GM12892 (cell line): ENCODE measurements around the gene SH3BGRL2.

ENCODE experiments used
- POLR2A ChIP-seq: IDR thresholded peaks from 2 replicates; pipeline ENCODE4 v1.6.1; 2011; ENCODE audit warnings: low read depth, low read length, control low read depth
- POLR2AphosphoS5 ChIP-seq: IDR thresholded peaks from 2 replicates; pipeline ENCODE4 v1.6.1; 2011; ENCODE audit warnings: low read depth, low read length, control low read depth
- TAF1 ChIP-seq: IDR thresholded peaks from 2 replicates; pipeline ENCODE4 v1.6.1; 2011; ENCODE audit warnings: low read depth, mild to moderate bottlenecking, control low read depth, low read length, borderline replicate concordance

GRCh38 chr6:79742030-79742429 lies 110.9 kb downstream of the SH3BGRL2 start:
- TF ChIP-seq POLR2A = no peak
- no peak for TF ChIP-seq POLR2AphosphoS5
- TF ChIP-seq TAF1 = no peak
